ENCODE measurements around the gene OLFM3.

OLFM3 gene

GRCh38 chr1:101996825-101997465 is at the start of gene OLFM3:
OLFM3 (minus strand) TSS chr1:101996926.
- no peak for TF ChIP-seq TCF12 (IDR thresholded peaks at IDR 0.05; ENCODE audit: low read depth)
- no peak for TF ChIP-seq CEBPB (IDR thresholded peaks at IDR 0.05)
- no peak for TF ChIP-seq YY1 (IDR thresholded peaks at IDR 0.05; ENCODE audit: low read depth)
- TF ChIP-seq TEAD4 (IDR thresholded peaks at IDR 0.05), result no peak
- TF ChIP-seq ZBTB7A (IDR thresholded peaks at IDR 0.05; ENCODE audit: low read depth), result no peak
- peak; percentile 96 for TF ChIP-seq REST (IDR thresholded peaks at IDR 0.05; ENCODE audit: low read depth)
- peak; percentile 17; the same call in 1 of the 2 replicates for TF ChIP-seq RAD21 (IDR thresholded peaks at IDR 0.05; ENCODE audit: low read depth)
- no peak for TF ChIP-seq EP300 (IDR thresholded peaks at IDR 0.05; ENCODE audit: borderline replicate concordance)
- TF ChIP-seq USF1 (IDR thresholded peaks at IDR 0.05), result no peak
- no peak for TF ChIP-seq NFIC (IDR thresholded peaks at IDR 0.05)
- no peak for TF ChIP-seq MAX (IDR thresholded peaks at IDR 0.05)
- TF ChIP-seq CREB1 (IDR thresholded peaks at IDR 0.05; ENCODE audit: low read depth), result no peak
- no peak for TF ChIP-seq FOXM1 (IDR thresholded peaks at IDR 0.05; ENCODE audit: borderline replicate concordance, low read depth)
- TF ChIP-seq TAF1 (IDR thresholded peaks at IDR 0.05; ENCODE audit: low read depth), result no peak
- no peak for TF ChIP-seq EGR1 (IDR thresholded peaks at IDR 0.05)

GRCh38 chr1:102045752-102046151 is 49.0 kb upstream of the OLFM3 start:
- TF ChIP-seq TEAD4 (IDR thresholded peaks at IDR 0.05) (no peak), TCF12 (IDR thresholded peaks at IDR 0.05; ENCODE audit: low read depth) (no peak), MAX (IDR thresholded peaks at IDR 0.05) (no peak), TAF1 (IDR thresholded peaks at IDR 0.05; ENCODE audit: low read depth) (no peak), CEBPB (IDR thresholded peaks at IDR 0.05) (no peak), EP300 (IDR thresholded peaks at IDR 0.05; ENCODE audit: borderline replicate concordance) (no peak), FOXM1 (IDR thresholded peaks at IDR 0.05; ENCODE audit: borderline replicate concordance, low read depth) (no peak), RAD21 (IDR thresholded peaks at IDR 0.05; ENCODE audit: low read depth) (no peak), USF1 (IDR thresholded peaks at IDR 0.05) (no peak), REST (IDR thresholded peaks at IDR 0.05; ENCODE audit: low read depth) (no peak), YY1 (IDR thresholded peaks at IDR 0.05; ENCODE audit: low read depth) (no peak), EGR1 (IDR thresholded peaks at IDR 0.05) (no peak), ZBTB7A (IDR thresholded peaks at IDR 0.05; ENCODE audit: low read depth) (no peak), NFIC (IDR thresholded peaks at IDR 0.05) (no peak), CREB1 (IDR thresholded peaks at IDR 0.05; ENCODE audit: low read depth) (no peak)

- TF ChIP-seq EGR1 (IDR thresholded peaks at IDR 0.05), result no peak
- TF ChIP-seq TAF1 (IDR thresholded peaks at IDR 0.05; ENCODE audit: low read depth), result no peak
- TF ChIP-seq FOXM1 (IDR thresholded peaks at IDR 0.05; ENCODE audit: borderline replicate concordance, low read depth), result no peak
- TF ChIP-seq REST (IDR thresholded peaks at IDR 0.05; ENCODE audit: low read depth), result no peak
- no peak for TF ChIP-seq TCF12 (IDR thresholded peaks at IDR 0.05; ENCODE audit: low read depth)
- TF ChIP-seq MAX (IDR thresholded peaks at IDR 0.05), result no peak
- no peak for TF ChIP-seq RAD21 (IDR thresholded peaks at IDR 0.05; ENCODE audit: low read depth)
- TF ChIP-seq NFIC (IDR thresholded peaks at IDR 0.05), result no peak
Measured at GRCh38 chr1:102032534-102032933, 35.8 kb upstream of the OLFM3 start.

GRCh38 chr1:102019530-102019929 is 22.8 kb upstream of the OLFM3 start:
- TF ChIP-seq ZBTB7A (IDR thresholded peaks at IDR 0.05; ENCODE audit: low read depth), result no peak
- TF ChIP-seq EP300 (IDR thresholded peaks at IDR 0.05; ENCODE audit: borderline replicate concordance), result no peak
- no peak for TF ChIP-seq TCF12 (IDR thresholded peaks at IDR 0.05; ENCODE audit: low read depth)
- no peak for TF ChIP-seq NFIC (IDR thresholded peaks at IDR 0.05)
- TF ChIP-seq YY1 (IDR thresholded peaks at IDR 0.05; ENCODE audit: low read depth), result no peak
- TF ChIP-seq TAF1 (IDR thresholded peaks at IDR 0.05; ENCODE audit: low read depth), result no peak
- no peak for TF ChIP-seq REST (IDR thresholded peaks at IDR 0.05; ENCODE audit: low read depth)
- TF ChIP-seq TEAD4 (IDR thresholded peaks at IDR 0.05), result no peak
- TF ChIP-seq CEBPB (IDR thresholded peaks at IDR 0.05), result no peak
- TF ChIP-seq RAD21 (IDR thresholded peaks at IDR 0.05; ENCODE audit: low read depth), result no peak
- TF ChIP-seq MAX (IDR thresholded peaks at IDR 0.05), result no peak

Data from Ishikawa (cell line).